ENCODE data around the gene MRPL21. TPM values are rescaled to one million over a fixed set of nuclear protein-coding genes. Genes with fewer than 3 reads are reported as not detected.
A peak's percentile ranks its signal among the peaks of the same experiment; 100 is the strongest.

Gene MRPL21
- total RNA-seq, 1 donor from 2014 or later = 64.4 TPM

DNA sequence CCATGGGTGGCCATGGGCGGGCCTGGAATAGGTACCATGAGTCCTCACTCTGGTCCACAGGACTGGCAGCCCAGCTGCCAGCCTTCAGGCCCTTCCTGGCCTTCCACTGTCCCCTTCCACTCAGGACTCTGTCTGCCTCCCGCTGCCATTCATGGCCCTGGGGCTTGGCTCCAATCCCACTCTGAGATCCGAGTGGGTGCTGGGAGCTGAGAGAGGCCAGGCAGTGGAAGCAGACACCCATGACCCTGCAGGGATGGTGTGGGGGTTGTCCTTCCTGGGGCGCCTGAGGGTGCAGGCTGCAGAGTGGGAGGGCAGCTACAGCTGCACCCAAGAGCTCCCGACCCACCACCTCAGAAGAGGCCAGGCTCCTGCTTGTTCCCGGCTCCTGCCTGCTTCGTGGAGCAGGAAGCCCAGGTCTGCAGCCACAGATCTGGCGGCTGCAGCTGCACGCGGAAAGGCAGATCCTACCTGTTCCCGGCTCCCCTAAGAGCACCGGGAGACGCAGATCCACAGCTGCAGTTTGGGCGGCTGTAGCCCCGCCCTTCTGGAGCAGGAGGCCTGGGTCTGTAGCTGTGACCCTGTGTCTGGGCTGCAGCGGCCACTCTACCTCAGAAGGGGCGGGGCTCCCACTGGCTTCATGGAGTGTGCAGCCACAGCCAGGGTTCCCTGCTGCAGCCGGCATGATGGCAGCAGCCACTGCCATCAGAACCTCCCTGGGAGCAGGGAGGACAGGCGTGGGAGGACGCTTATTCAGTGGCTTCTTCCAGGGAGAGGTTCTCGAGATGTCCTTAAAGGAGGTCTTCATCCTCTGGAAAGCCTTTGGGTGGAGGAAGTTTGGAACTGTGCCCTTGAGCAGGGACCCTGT, 27.6 kb upstream of the MRPL21 start:
- Mint-ChIP-seq H3K4me3 (no peak overlapping the region), H3K27ac (ENCODE audit: unreplicated experiment) (no peak overlapping the region), H3K9me3 (no peaks in the 10 kb centered on the region), H3K36me3 (ENCODE audit: low read depth) (peaks cover 19% of the 10 kb centered on the region), H3K4me1 (no peaks in the 10 kb centered on the region), H3K27me3 (ENCODE audit: low read depth) (no peaks in the 10 kb centered on the region)
- TF ChIP-seq, protein P1, sequence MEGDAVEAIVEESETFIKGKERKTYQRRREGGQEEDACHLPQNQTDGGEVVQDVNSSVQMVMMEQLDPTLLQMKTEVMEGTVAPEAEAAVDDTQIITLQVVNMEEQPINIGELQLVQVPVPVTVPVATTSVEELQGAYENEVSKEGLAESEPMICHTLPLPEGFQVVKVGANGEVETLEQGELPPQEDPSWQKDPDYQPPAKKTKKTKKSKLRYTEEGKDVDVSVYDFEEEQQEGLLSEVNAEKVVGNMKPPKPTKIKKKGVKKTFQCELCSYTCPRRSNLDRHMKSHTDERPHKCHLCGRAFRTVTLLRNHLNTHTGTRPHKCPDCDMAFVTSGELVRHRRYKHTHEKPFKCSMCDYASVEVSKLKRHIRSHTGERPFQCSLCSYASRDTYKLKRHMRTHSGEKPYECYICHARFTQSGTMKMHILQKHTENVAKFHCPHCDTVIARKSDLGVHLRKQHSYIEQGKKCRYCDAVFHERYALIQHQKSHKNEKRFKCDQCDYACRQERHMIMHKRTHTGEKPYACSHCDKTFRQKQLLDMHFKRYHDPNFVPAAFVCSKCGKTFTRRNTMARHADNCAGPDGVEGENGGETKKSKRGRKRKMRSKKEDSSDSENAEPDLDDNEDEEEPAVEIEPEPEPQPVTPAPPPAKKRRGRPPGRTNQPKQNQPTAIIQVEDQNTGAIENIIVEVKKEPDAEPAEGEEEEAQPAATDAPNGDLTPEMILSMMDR (conservative IDR thresholded peaks at IDR 0.05) = no peak
- no peak for DNase-seq (ENCODE audit: low read depth, low spot score)

DNA sequence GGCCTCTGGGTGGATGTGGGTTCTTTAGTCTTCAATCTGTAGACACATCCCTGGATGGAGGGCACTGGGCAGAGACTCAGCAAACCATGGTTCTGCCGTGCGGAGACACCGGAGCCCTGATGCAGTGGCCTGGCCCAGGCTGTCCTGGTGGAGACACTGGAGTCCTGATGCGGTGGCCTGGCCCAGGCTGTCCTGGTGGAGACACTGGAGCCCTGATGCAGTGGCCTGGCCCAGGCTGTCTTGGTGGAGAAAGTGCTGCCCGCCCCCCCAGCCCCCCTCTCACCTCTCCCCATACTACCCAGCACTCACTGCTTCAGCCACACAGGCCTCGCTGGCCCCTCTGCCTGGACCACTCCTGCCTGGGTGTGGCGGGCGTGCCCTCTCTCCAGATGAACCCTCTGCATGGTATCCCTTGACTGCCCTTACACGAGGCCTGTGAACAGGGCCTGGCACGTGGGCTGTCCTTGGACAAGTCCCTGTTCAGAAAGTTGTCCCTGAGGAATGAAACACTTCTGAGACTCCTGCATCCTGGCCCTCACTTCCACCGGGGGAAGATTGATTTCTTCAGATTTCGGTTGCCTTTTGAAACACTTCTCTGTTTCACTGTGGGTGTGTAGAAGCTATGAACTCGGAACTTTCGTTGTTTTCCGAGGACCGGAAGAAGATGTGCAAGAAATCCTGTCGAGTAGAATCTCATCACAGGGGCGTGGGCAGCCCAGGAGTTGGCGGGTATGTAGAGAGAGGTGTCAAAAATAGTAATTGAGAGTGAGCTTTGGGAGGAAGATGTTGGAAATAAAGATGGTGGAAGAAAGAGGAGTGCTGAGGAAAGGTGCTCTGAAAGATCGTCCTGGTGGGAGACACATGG, 26.3 kb upstream of the MRPL21 start:
- no peak overlapping the region for H3K4me3 Mint-ChIP-seq
- H3K4me1 Mint-ChIP-seq = no peaks in the 10 kb centered on the region
- no peaks in the 10 kb centered on the region for H3K27me3 Mint-ChIP-seq (ENCODE audit: low read depth)
- no peak overlapping the region for H3K27ac Mint-ChIP-seq (ENCODE audit: unreplicated experiment)
- TF ChIP-seq, protein P1 (conservative IDR thresholded peaks at IDR 0.05) = no peak
- H3K36me3 Mint-ChIP-seq (ENCODE audit: low read depth) = peaks cover 29% of the 10 kb centered on the region
- H3K9me3 Mint-ChIP-seq = peaks cover 6% of the 10 kb centered on the region
- DNase-seq (ENCODE audit: low read depth, low spot score) = no peak

DNA sequence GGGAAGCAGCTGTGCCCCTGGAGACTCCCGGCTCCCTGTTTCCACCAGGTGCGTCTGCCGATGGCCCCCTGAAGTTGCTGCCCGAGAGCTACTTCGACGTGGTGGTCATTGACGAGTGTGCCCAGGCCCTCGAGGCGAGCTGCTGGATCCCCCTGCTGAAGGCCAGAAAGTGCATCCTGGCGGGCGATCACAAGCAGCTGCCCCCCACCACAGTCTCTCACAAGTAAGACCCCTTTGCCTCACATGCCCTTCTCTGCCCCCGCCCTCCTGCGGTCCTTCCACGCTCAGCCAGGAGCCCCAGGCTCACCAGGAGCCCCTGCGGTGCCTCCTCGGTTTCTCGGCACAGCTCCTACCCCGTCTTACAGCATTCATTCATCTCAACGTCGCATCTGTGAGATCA, 25.5 kb upstream of the MRPL21 start:
- no peak for DNase-seq (ENCODE audit: low read depth, low spot score)
- Mint-ChIP-seq H3K36me3 (ENCODE audit: low read depth) (peaks cover 37% of the 10 kb centered on the region), H3K27me3 (ENCODE audit: low read depth) (no peaks in the 10 kb centered on the region), H3K9me3 (peaks cover 6% of the 10 kb centered on the region), H3K4me3 (no peak overlapping the region), H3K4me1 (no peaks in the 10 kb centered on the region), H3K27ac (ENCODE audit: unreplicated experiment) (peak overlapping the region; percentile 43)
- TF ChIP-seq, protein P1 (conservative IDR thresholded peaks at IDR 0.05) = no peak

DNA sequence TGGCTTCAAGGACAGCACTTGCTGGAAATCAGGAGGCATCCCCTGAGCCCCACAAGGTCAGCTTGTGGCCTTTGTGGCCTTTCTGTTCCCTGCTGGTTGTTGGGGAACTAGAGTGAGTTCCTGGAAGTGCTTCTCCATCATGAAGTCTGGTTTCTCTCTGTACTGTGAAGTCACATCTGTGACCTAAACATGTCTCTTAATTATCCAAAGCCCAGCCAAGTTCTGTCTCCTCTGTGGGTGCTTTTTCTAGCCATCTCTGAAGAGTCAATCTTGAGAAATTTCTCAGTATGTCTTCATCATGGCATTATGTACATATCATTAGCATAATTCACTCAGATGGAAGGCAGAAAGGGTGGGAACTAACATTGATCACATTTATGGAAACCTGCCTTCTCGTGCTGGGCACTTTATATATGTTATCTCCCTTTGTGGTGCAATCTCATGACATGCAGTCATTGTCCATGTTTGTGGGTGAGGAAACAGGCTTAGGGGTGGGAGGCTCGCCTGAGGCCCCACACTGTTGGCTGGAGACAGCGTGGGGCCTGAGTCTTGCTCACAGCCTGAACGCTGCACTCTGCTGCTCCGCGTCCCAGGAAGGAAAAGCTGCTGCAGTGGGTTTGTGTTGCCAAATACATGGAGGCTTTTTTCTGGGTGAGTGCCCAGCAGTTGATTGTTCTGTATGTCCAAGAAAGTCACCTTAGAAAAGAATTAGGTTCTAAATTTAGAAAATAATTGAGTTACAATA, 24.7 kb upstream of the MRPL21 start:
- H3K4me1 Mint-ChIP-seq = no peaks in the 10 kb centered on the region
- H3K27ac Mint-ChIP-seq (ENCODE audit: unreplicated experiment) = no peak overlapping the region
- H3K36me3 Mint-ChIP-seq (ENCODE audit: low read depth) = peaks cover 44% of the 10 kb centered on the region
- TF ChIP-seq, protein P1 (conservative IDR thresholded peaks at IDR 0.05) = no peak
- H3K4me3 Mint-ChIP-seq = no peak overlapping the region
- DNase-seq (ENCODE audit: low read depth, low spot score) = no peak
- H3K9me3 Mint-ChIP-seq = peaks cover 6% of the 10 kb centered on the region
- H3K27me3 Mint-ChIP-seq (ENCODE audit: low read depth) = no peaks in the 10 kb centered on the region

All from neural crest cell (in vitro differentiated cells).